ENCODE measurements around the gene ADAMTS15. TPM values are rescaled to one million over a fixed set of nuclear protein-coding genes. Genes with fewer than 3 reads are reported as not detected.

ADAMTS15 gene
- total RNA-seq, 4 donors from 2014 or later: 1.6 to 8.2 (median 2.4) TPM

- Histone ChIP-seq H3K4me1 (peaks cover 0 to 13% (median 3%) of the 10 kb centered on the region in 4 donors), H3K27ac (no peak overlapping the region), H3K4me3 (no peak overlapping the region), H3K36me3 (no peaks in the 10 kb centered on the region), H3K9me3 (no peaks in the 10 kb centered on the region), H3K27me3 (peaks cover 19% of the 10 kb centered on the region)
- WGBS, 2 donors (ENCODE audit: low coverage in 1 of 2): 91% methylated on average over 17 to 22 of the region's 22 CpGs
- in situ Hi-C loops (cut with MboI; ENCODE audit: low pct_ligation_motif_present in 1 of 4, low pct_unique_long_range_greater_than_20kb in 1 of 4, low sequenced_read_pairs in 3 of 4) (loop anchor here in 2 of 4 donors (10.0 to 25.0 kb wide), 2 partner anchors 208 to 210 kb away; no protein-coding TSS in a partner anchor), intact Hi-C loops (cut with DNase I; ENCODE audit: low total_unique reads) (no loop called here)
- TF ChIP-seq EP300 (IDR thresholded peaks at IDR 0.05; ENCODE audit: low read depth) (no peak), CTCF (IDR thresholded peaks at IDR 0.05) (no peak), POLR2A (IDR thresholded peaks at IDR 0.05) (no peak), POLR2AphosphoS5 (IDR thresholded peaks at IDR 0.05) (no peak)
- no peak for DNase-seq
Measured at GRCh38 chr11:130422251-130422995, 26.0 kb upstream of the ADAMTS15 start.

GRCh38 chr11:130423541-130424142 lies 24.8 kb upstream of the ADAMTS15 start:
- in situ Hi-C loops (cut with MboI; ENCODE audit: low pct_ligation_motif_present in 1 of 4, low pct_unique_long_range_greater_than_20kb in 1 of 4, low sequenced_read_pairs in 3 of 4): loop anchor here in 2 of 4 donors (10.0 to 25.0 kb wide), 2 partner anchors 209 to 211 kb away; no protein-coding TSS in a partner anchor
- TF ChIP-seq EP300 (IDR thresholded peaks at IDR 0.05; ENCODE audit: low read depth): no peak
- no peak for TF ChIP-seq CTCF (IDR thresholded peaks at IDR 0.05)
- no peak for DNase-seq
- Histone ChIP-seq H3K27me3 (peaks cover 28% of the 10 kb centered on the region), H3K4me1 (peaks cover 2 to 21% (median 6%) of the 10 kb centered on the region in 4 donors), H3K4me3 (no peak overlapping the region), H3K36me3 (no peaks in the 10 kb centered on the region), H3K9me3 (no peaks in the 10 kb centered on the region), H3K27ac (no peak overlapping the region)
- 76% methylated on average over 16 of the region's 16 CpGs; no CpG with 5 or more reads in 1 of the 2 donors for WGBS, 2 donors (ENCODE audit: low coverage in 1 of 2)
- intact Hi-C loops (cut with DNase I; ENCODE audit: low total_unique reads): no loop called here

- WGBS, 2 donors (ENCODE audit: low coverage in 1 of 2): 93 to 100% methylated on average over 4 to 10 of the region's 14 CpGs
- in situ Hi-C loops (cut with MboI; ENCODE audit: low pct_ligation_motif_present in 1 of 4, low pct_unique_long_range_greater_than_20kb in 1 of 4, low sequenced_read_pairs in 3 of 4): loop anchor here (5.0 to 25.0 kb wide), 4 partner anchors 210 to 438 kb away; no protein-coding TSS in a partner anchor
- H3K9me3 ChIP-seq: no peaks in the 10 kb centered on the region
- no peak for DNase-seq
- H3K27ac ChIP-seq: no peak overlapping the region
- intact Hi-C loops (cut with DNase I; ENCODE audit: low total_unique reads): loop anchor here (5.0 kb wide), 1 partner anchor 212 kb away; no protein-coding TSS in a partner anchor
- H3K4me1 ChIP-seq: peaks cover 2 to 23% (median 5%) of the 10 kb centered on the region in 4 donors
- TF ChIP-seq POLR2A (IDR thresholded peaks at IDR 0.05) (no peak), POLR2AphosphoS5 (IDR thresholded peaks at IDR 0.05) (no peak), EP300 (IDR thresholded peaks at IDR 0.05; ENCODE audit: low read depth) (no peak), CTCF (IDR thresholded peaks at IDR 0.05) (no peak)
- no peak overlapping the region for H3K4me3 ChIP-seq
- H3K36me3 ChIP-seq: no peaks in the 10 kb centered on the region
- H3K27me3 ChIP-seq: peaks cover 38% of the 10 kb centered on the region
Measured at GRCh38 chr11:130424613-130425140, 23.8 kb upstream of the ADAMTS15 start.

GRCh38 chr11:130425156-130425555 lies 23.3 kb upstream of the ADAMTS15 start:
- Histone ChIP-seq H3K9me3 (no peaks in the 10 kb centered on the region), H3K27me3 (peaks cover 43% of the 10 kb centered on the region), H3K36me3 (no peaks in the 10 kb centered on the region), H3K27ac (no peak overlapping the region), H3K4me1 (peaks cover 0 to 23% (median 5%) of the 10 kb centered on the region in 4 donors), H3K4me3 (no peak overlapping the region)
- in situ Hi-C loops (cut with MboI; ENCODE audit: low pct_ligation_motif_present in 1 of 4, low pct_unique_long_range_greater_than_20kb in 1 of 4, low sequenced_read_pairs in 3 of 4) (loop anchor here in 3 of 4 donors (5.0 to 25.0 kb wide), 3 partner anchors 210 to 437 kb away; no protein-coding TSS in a partner anchor), intact Hi-C loops (cut with DNase I; ENCODE audit: low total_unique reads) (loop anchor here (5.0 kb wide), 1 partner anchor 213 kb away; no protein-coding TSS in a partner anchor)
- no peak for TF ChIP-seq CTCF (IDR thresholded peaks at IDR 0.05)
- no peak for TF ChIP-seq POLR2A (IDR thresholded peaks at IDR 0.05)
- no peak for TF ChIP-seq POLR2AphosphoS5 (IDR thresholded peaks at IDR 0.05)
- TF ChIP-seq EP300 (IDR thresholded peaks at IDR 0.05; ENCODE audit: low read depth): no peak
- WGBS, 2 donors (ENCODE audit: low coverage in 1 of 2): 40 to 78% methylated on average over 1 to 8 of the region's 8 CpGs
- no peak for DNase-seq
